Ecto neural progenitor cell (in vitro differentiated cells): Measurements from ENCODE around the gene DOHH.

ENCODE experiments used
- DNase-seq: peaks from one replicate; pipeline ENCODE4 v3.0.0-alpha.2; 2018; ENCODE audit warnings: low spot score

Gene DOHH

GRCh38 chr19:3441089-3441985 is 59.1 kb downstream of the DOHH start:
- no peak for DNase-seq
